Kidney (tissue), 14 donors: ENCODE measurements around the gene SLC39A9. TPM values are rescaled to one million over a fixed set of nuclear protein-coding genes. Genes with fewer than 3 reads are reported as not detected.
A peak's percentile ranks its signal among the peaks of the same experiment; 100 is the strongest.

Experiments used
- DNase-seq, 5 donors: peaks; one replicate each; pipeline ENCODE4 v3.0.0-alpha.2; 2013 to 2020
- FAIRE-seq: peaks from 2 replicates; lab custom pipeline; 2012; peaks lifted over from hg19 to GRCh38; lab: Jason Lieb, UNC
- H3K27ac ChIP-seq, 2 donors: one replicate each; pipeline ENCODE4 v1.7.0; 2013; ENCODE audit warnings: low read depth in 2 of 2, low read length in 2 of 2, inconsistent platforms in 1 of 2
- H3K27me3 ChIP-seq: one replicate; pipeline ENCODE4 v1.7.1; 2013; ENCODE audit warnings: low read length, inconsistent platforms; ENCODE audit not compliant: control insufficient read depth, insufficient read depth
- H3K36me3 ChIP-seq, 3 donors: one replicate each; pipeline versions ENCODE4 v1.7.0 to v1.7.1; 2013; ENCODE audit warnings: low read length in 3 of 3, control low read depth in 1 of 3, inconsistent platforms in 1 of 3; ENCODE audit not compliant: insufficient read depth in 3 of 3, control insufficient read depth in 2 of 3
- H3K4me1 ChIP-seq, 3 donors: one replicate each; pipeline versions ENCODE4 v1.7.0 to v1.7.1; 2013; ENCODE audit warnings: low read length in 3 of 3, inconsistent platforms in 1 of 3, low read depth in 1 of 3; ENCODE audit not compliant: control insufficient read depth in 2 of 3, insufficient read depth in 2 of 3
- H3K4me3 ChIP-seq, 3 donors: one replicate each; pipeline versions ENCODE4 v1.7.0 to v1.8.1; 2013; ENCODE audit warnings: low read length in 3 of 3, control low read depth in 1 of 3, inconsistent platforms in 1 of 3
- H3K9ac ChIP-seq, 3 donors: one replicate each; pipeline versions ENCODE4 v1.7.0 to v1.7.1; 2013; ENCODE audit warnings: low read length in 3 of 3, control low read depth in 1 of 3, inconsistent platforms in 1 of 3
- H3K9me3 ChIP-seq, 3 donors: one replicate each; pipeline versions ENCODE4 v1.7.0 to v1.7.1; 2013; ENCODE audit warnings: low read length in 3 of 3, control low read depth in 1 of 3, inconsistent platforms in 1 of 3; ENCODE audit not compliant: control insufficient read depth in 2 of 3, insufficient read depth in 1 of 3
- CTCF ChIP-seq: IDR thresholded peaks from 3 replicates; pipeline ENCODE4 v1.5.1; 2012; ENCODE audit warnings: mild to moderate bottlenecking, moderate library complexity, borderline replicate concordance; ENCODE audit not compliant: insufficient read depth; ENCODE audit errors: extremely low read depth
- intact Hi-C: fragments of 100-400 bp; cut with DNase I; formaldehyde crosslinking; loops from one replicate; pipeline ENCODE4 v1.11.1; 2022
- polyA plus RNA-seq: library from polyadenylated mRNA; stranded (reverse); fragments of 350-450 nt; fragmentation: Illumina TruSeq; extraction: RNeasy Lipid Tissue Mini Kit (QIAGEN cat#74804); gene quantifications from one replicate; pipeline ENCODE4 v1.2.3, GENCODE V29; 2014; ENCODE audit warnings: low read depth, low replicate concordance; ENCODE audit not compliant: insufficient read depth
- total RNA-seq: library from RNA; stranded (reverse); fragmentation: NEBNext Ultra II Directional; extraction: Animal tissue kit (Norgen Biotek cat#: 25700); gene quantifications from one replicate; pipeline ENCODE4 v1.2.1, GENCODE V29; 2021
- donor health status: control.
- donor health status: control.
- donor health status: control.
- donor health status: control.
- donor health status: control.
- donor health status: DM: yes; HTN: yes; CAD: no.
- donor health status: Normal renal cell carcinoma (clear cell type).

The SLC39A9 gene
- total and polyA plus RNA-seq, 2 donors from 2014 or later, result 45.9 to 77.7 TPM

- H3K4me1 ChIP-seq, result no peaks in the 10 kb centered on the region
- peak in 3 of 5 donors; percentile 66 to 93 (median 83) for DNase-seq
- peak; percentile 89 for TF ChIP-seq CTCF
- intact Hi-C loops, result no loop called here
- FAIRE-seq, result peak; percentile 85
- H3K4me3 ChIP-seq, result no peak overlapping the region
- no peaks in the 10 kb centered on the region for H3K27me3 ChIP-seq
- peaks cover 4 to 20% (median 13%) of the 10 kb centered on the region in 3 donors for H3K36me3 ChIP-seq
- H3K9ac ChIP-seq, result no peak overlapping the region
- H3K9me3 ChIP-seq, result peaks cover 0 to 2% (median 0%) of the 10 kb centered on the region in 3 donors
- no peak overlapping the region for H3K27ac ChIP-seq
These were observed 61.7 kb downstream of the SLC39A9 start for GRCh38 chr14:69460093-69460701.

- intact Hi-C loops, result no loop called here
- TF ChIP-seq CTCF, result no peak
- Histone ChIP-seq H3K36me3 (peaks cover 0 to 4% (median 4%) of the 10 kb centered on the region in 3 donors), H3K4me3 (no peak overlapping the region), H3K27ac (no peak overlapping the region), H3K27me3 (no peaks in the 10 kb centered on the region), H3K9ac (no peak overlapping the region), H3K9me3 (no peaks in the 10 kb centered on the region), H3K4me1 (no peaks in the 10 kb centered on the region)
- DNase-seq (no peak), FAIRE-seq (no peak)
These were observed 65.9 kb downstream of the SLC39A9 start for GRCh38 chr14:69464379-69464778.

- Histone ChIP-seq H3K9ac (no peak overlapping the region), H3K4me3 (no peak overlapping the region)
- intact Hi-C loops, result no loop called here
These were observed 66.3 kb downstream of the SLC39A9 start for GRCh38 chr14:69464829-69465228.

More at GRCh38 chr14:69464829-69465228, 66.3 kb downstream of the SLC39A9 start:
- TF ChIP-seq CTCF, result no peak
- DNase-seq (peak in 1 of 5 donors; percentile 10), FAIRE-seq (no peak)
- no peaks in the 10 kb centered on the region for H3K27me3 ChIP-seq
- no peaks in the 10 kb centered on the region for H3K4me1 ChIP-seq
- H3K9me3 ChIP-seq, result no peaks in the 10 kb centered on the region
- H3K36me3 ChIP-seq, result peaks cover 0 to 4% (median 4%) of the 10 kb centered on the region in 3 donors
- no peak overlapping the region for H3K27ac ChIP-seq
